Astrocyte (in vitro differentiated cells and primary cell): Measurements from ENCODE around the gene CCL17. TPM values are rescaled to one million over a fixed set of nuclear protein-coding genes. Genes with fewer than 3 reads are reported as not detected.

Experiments used
- DNase-seq: peaks from one replicate; pipeline ENCODE4 v3.0.0-alpha.2; 2010; ENCODE audit warnings: low read depth
- FAIRE-seq: peaks from 2 replicates; lab custom pipeline; 2011; peaks lifted over from hg19 to GRCh38; lab: Jason Lieb, UNC
- H2AFZ ChIP-seq: 2 replicates; pipeline ENCODE4 v1.6.0; 2012; ENCODE audit warnings: low read depth, low read length, inconsistent platforms
- H3K27ac ChIP-seq: 2 replicates; pipeline ENCODE4 v1.5.1; 2011; ENCODE audit warnings: low read depth, low read length, inconsistent platforms
- H3K27me3 ChIP-seq: 2 replicates; pipeline ENCODE4 v1.6.0; 2011; ENCODE audit warnings: low read length, inconsistent platforms; ENCODE audit not compliant: insufficient read depth
- H3K36me3 ChIP-seq: 2 replicates; pipeline ENCODE4 v1.5.1; 2011; ENCODE audit warnings: low read length, inconsistent platforms; ENCODE audit not compliant: insufficient read depth
- H3K4me1 ChIP-seq: 2 replicates; pipeline ENCODE4 v1.5.1; 2011; ENCODE audit warnings: low read length, inconsistent platforms; ENCODE audit not compliant: insufficient read depth
- H3K4me2 ChIP-seq: 2 replicates; pipeline ENCODE4 v1.6.0; 2012; ENCODE audit warnings: low read length, inconsistent platforms
- H3K4me3 ChIP-seq: 2 replicates; pipeline ENCODE4 v1.5.1; 2011; ENCODE audit warnings: low read depth, mild to moderate bottlenecking, low read length, inconsistent platforms; ENCODE audit not compliant: insufficient read depth
- H3K79me2 ChIP-seq: 2 replicates; pipeline ENCODE4 v1.6.0; 2012; ENCODE audit warnings: mild to moderate bottlenecking, low read length, inconsistent platforms; ENCODE audit not compliant: insufficient read depth
- H3K9ac ChIP-seq: 2 replicates; pipeline ENCODE4 v1.6.0; 2012; ENCODE audit warnings: mild to moderate bottlenecking, low read length, inconsistent platforms
- H3K9me3 ChIP-seq: 2 replicates; pipeline ENCODE4 v1.5.1; 2012; ENCODE audit warnings: low read depth, mild to moderate bottlenecking, low read length, inconsistent platforms; ENCODE audit not compliant: insufficient read depth
- H4K20me1 ChIP-seq: 2 replicates; pipeline ENCODE4 v1.6.0; 2012; ENCODE audit warnings: low read length, inconsistent platforms; ENCODE audit not compliant: insufficient read depth
- H3K27ac Mint-ChIP-seq: one replicate; pipeline ENCODE4 v1.8.0; 2021; ENCODE audit warnings: mild to moderate bottlenecking, mixed read lengths; ENCODE audit not compliant: unreplicated experiment
- H3K27me3 Mint-ChIP-seq: one replicate; pipeline ENCODE4 v1.8.0; 2021; ENCODE audit warnings: low read depth, mixed read lengths; ENCODE audit not compliant: unreplicated experiment
- H3K36me3 Mint-ChIP-seq: one replicate; pipeline ENCODE4 v1.8.0; 2021; ENCODE audit warnings: low read depth, mixed read lengths; ENCODE audit not compliant: unreplicated experiment
- H3K4me1 Mint-ChIP-seq: one replicate; pipeline ENCODE4 v1.8.0; 2021; ENCODE audit warnings: low read depth, mixed read lengths; ENCODE audit not compliant: unreplicated experiment
- H3K4me3 Mint-ChIP-seq: one replicate; pipeline ENCODE4 v1.8.0; 2021; ENCODE audit warnings: mild to moderate bottlenecking, moderate library complexity, mixed read lengths; ENCODE audit not compliant: unreplicated experiment
- H3K9me3 Mint-ChIP-seq: one replicate; pipeline ENCODE4 v1.8.0; 2021; ENCODE audit warnings: mild to moderate bottlenecking, mixed read lengths; ENCODE audit not compliant: unreplicated experiment
- EZH2 ChIP-seq: IDR thresholded peaks from 2 replicates; pipeline ENCODE4 v1.6.1; 2012; ENCODE audit warnings: mild to moderate bottlenecking, low read length, inconsistent platforms; ENCODE audit not compliant: insufficient read depth
- total RNA-seq: library from RNA; stranded (reverse); gene quantifications from 2 replicates; pipeline ENCODE4 v1.2.1, GENCODE V29; 2021
- TF ChIP-seq, protein P1 (sequence below): IDR thresholded peaks from 2 replicates; pipeline ENCODE4 v1.5.1; 2011; ENCODE audit warnings: low read depth, mild to moderate bottlenecking, inconsistent platforms, low read length, moderate library complexity; ENCODE audit not compliant: insufficient read depth

The CCL17 gene
- total RNA-seq, 1 donor from 2014 or later, result not detected

- DNase-seq (no peak), FAIRE-seq (no peak)
- H3K79me2 ChIP-seq, result no peaks in the 10 kb centered on the region
- H3K27me3 ChIP-seq, result peaks cover 9% of the 10 kb centered on the region
- no peaks in the 10 kb centered on the region for H3K4me1 ChIP-seq
- H3K4me3 ChIP-seq, result no peak overlapping the region
- H3K27ac ChIP-seq, result no peak overlapping the region
- no peak overlapping the region for H3K9ac ChIP-seq
- TF ChIP-seq EZH2, result no peak
- TF ChIP-seq, protein P1, sequence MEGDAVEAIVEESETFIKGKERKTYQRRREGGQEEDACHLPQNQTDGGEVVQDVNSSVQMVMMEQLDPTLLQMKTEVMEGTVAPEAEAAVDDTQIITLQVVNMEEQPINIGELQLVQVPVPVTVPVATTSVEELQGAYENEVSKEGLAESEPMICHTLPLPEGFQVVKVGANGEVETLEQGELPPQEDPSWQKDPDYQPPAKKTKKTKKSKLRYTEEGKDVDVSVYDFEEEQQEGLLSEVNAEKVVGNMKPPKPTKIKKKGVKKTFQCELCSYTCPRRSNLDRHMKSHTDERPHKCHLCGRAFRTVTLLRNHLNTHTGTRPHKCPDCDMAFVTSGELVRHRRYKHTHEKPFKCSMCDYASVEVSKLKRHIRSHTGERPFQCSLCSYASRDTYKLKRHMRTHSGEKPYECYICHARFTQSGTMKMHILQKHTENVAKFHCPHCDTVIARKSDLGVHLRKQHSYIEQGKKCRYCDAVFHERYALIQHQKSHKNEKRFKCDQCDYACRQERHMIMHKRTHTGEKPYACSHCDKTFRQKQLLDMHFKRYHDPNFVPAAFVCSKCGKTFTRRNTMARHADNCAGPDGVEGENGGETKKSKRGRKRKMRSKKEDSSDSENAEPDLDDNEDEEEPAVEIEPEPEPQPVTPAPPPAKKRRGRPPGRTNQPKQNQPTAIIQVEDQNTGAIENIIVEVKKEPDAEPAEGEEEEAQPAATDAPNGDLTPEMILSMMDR, result no peak
- H3K9me3 ChIP-seq, result peaks cover 3% of the 10 kb centered on the region
- Mint-ChIP-seq H3K9me3 (peaks cover 6% of the 10 kb centered on the region), H3K27ac (no peak overlapping the region), H3K4me3 (no peak overlapping the region), H3K27me3 (peaks cover 12% of the 10 kb centered on the region), H3K4me1 (peaks cover 3% of the 10 kb centered on the region), H3K36me3 (peaks cover 2% of the 10 kb centered on the region)
- H3K36me3 ChIP-seq, result no peaks in the 10 kb centered on the region
- no peak overlapping the region for H2AFZ ChIP-seq
- no peaks in the 10 kb centered on the region for H4K20me1 ChIP-seq
- no peak overlapping the region for H3K4me2 ChIP-seq
Observed at GRCh38 chr16:57391300-57391699, 13.3 kb upstream of the CCL17 start.

GRCh38 chr16:57391708-57392107, 12.9 kb upstream of the CCL17 start:
- H3K4me3 Mint-ChIP-seq, result no peak overlapping the region
- no peak overlapping the region for H3K27ac Mint-ChIP-seq
- no peak for FAIRE-seq

GRCh38 chr16:57392694-57393093, 11.9 kb upstream of the CCL17 start:
- Histone ChIP-seq H3K4me3 (no peak overlapping the region), H3K36me3 (no peaks in the 10 kb centered on the region), H3K27ac (no peak overlapping the region), H4K20me1 (no peaks in the 10 kb centered on the region), H3K4me2 (no peak overlapping the region), H3K9me3 (peaks cover 3% of the 10 kb centered on the region), H2AFZ (no peak overlapping the region), H3K27me3 (peaks cover 13% of the 10 kb centered on the region), H3K79me2 (no peaks in the 10 kb centered on the region), H3K9ac (no peak overlapping the region), H3K4me1 (no peaks in the 10 kb centered on the region)
- H3K27me3 Mint-ChIP-seq, result peaks cover 21% of the 10 kb centered on the region
- no peak overlapping the region for H3K27ac Mint-ChIP-seq
- no peaks in the 10 kb centered on the region for H3K4me1 Mint-ChIP-seq
- TF ChIP-seq EZH2, result no peak
- TF ChIP-seq, protein P1, result no peak
- peaks cover 2% of the 10 kb centered on the region for H3K36me3 Mint-ChIP-seq
- H3K9me3 Mint-ChIP-seq, result peaks cover 6% of the 10 kb centered on the region
- H3K4me3 Mint-ChIP-seq, result no peak overlapping the region
- FAIRE-seq, result no peak
- DNase-seq, result no peak

More at GRCh38 chr16:57391708-57392107, 12.9 kb upstream of the CCL17 start:
- Mint-ChIP-seq H3K36me3 (peaks cover 2% of the 10 kb centered on the region), H3K27me3 (peaks cover 13% of the 10 kb centered on the region), H3K9me3 (peaks cover 6% of the 10 kb centered on the region), H3K4me1 (no peaks in the 10 kb centered on the region)
- no peak overlapping the region for H2AFZ ChIP-seq
- no peaks in the 10 kb centered on the region for H3K36me3 ChIP-seq
- no peak overlapping the region for H3K4me3 ChIP-seq
- no peak overlapping the region for H3K9ac ChIP-seq
- no peak for DNase-seq
- no peaks in the 10 kb centered on the region for H4K20me1 ChIP-seq
- TF ChIP-seq, protein P1, result no peak
- no peak for TF ChIP-seq EZH2
- no peak overlapping the region for H3K4me2 ChIP-seq
- no peaks in the 10 kb centered on the region for H3K4me1 ChIP-seq
- no peaks in the 10 kb centered on the region for H3K79me2 ChIP-seq
- H3K27me3 ChIP-seq, result peaks cover 9% of the 10 kb centered on the region
- no peak overlapping the region for H3K27ac ChIP-seq
- peaks cover 3% of the 10 kb centered on the region for H3K9me3 ChIP-seq
